HCT116 (cell line): Measurements from ENCODE around the gene FTO. TPM values are rescaled to one million over a fixed set of nuclear protein-coding genes. Genes with fewer than 3 reads are reported as not detected.

Source experiments
- ATAC-seq: fragments of 200-7000 bp; cut with Tn5 transposase; 2 replicates; pipeline ENCODE4 v1.9.1; 2020; ENCODE audit warnings: mild to moderate bottlenecking, moderate library complexity
- BruUV-seq: library from RNA; stranded (reverse); fragments of 400-500 nt; replicated peaks from 2 replicates; lab custom pipeline; 2021; lab: Mats Ljungman, UMichigan
- CTCF ChIA-PET: fragments of 300-600 bp; sonication (Branson Sonifier 250); formaldehyde crosslinking; loops from one replicate; lab custom pipeline; 2021; ENCODE audit warnings: antibody characterized with exemption; lab: Charles Lee
- POLR2A ChIA-PET: fragments of 300-600, 350-600 bp; sonication (Branson Sonifier 250); formaldehyde crosslinking; loops from one replicate; lab custom pipeline; 2021; ENCODE audit warnings: antibody characterized with exemption; lab: Charles Lee
- RAD21 ChIA-PET, 2 experiments: fragments of 300-600 bp; sonication (Branson Sonifier 250); formaldehyde crosslinking; loops; one replicate each; lab custom pipeline; 2023; ENCODE audit warnings: low total read pairs in 2 of 2; ENCODE audit not compliant: uncharacterized antibody in 2 of 2, unreplicated experiment in 2 of 2, low non-redundant PET in 1 of 2; lab: Charles Lee
- DNase-seq: peaks from one replicate; pipeline ENCODE4 v3.0.0-alpha.2; 2010; ENCODE audit warnings: low read depth, low spot score
- H2AFZ ChIP-seq: fragments of 200-600 bp; shearing (Covaris generic), sonication (generic); 2 replicates; pipeline ENCODE4 v1.6.1; 2017; ENCODE audit warnings: low read depth, mixed run types, mixed read lengths, antibody characterized with exemption, low read length; ENCODE audit not compliant: poor library complexity, severe bottlenecking
- H3K27ac ChIP-seq: 2 replicates; pipeline ENCODE4 v1.5.1; 2012; ENCODE audit warnings: low read depth, low read length
- H3K27me3 ChIP-seq: fragments of 200-600 bp; sonication (generic); 2 replicates; pipeline ENCODE4 v1.6.1; 2016; ENCODE audit warnings: mixed run types, low read length, mixed read lengths; ENCODE audit not compliant: insufficient read depth
- H3K36me3 ChIP-seq, 2 experiments: fragments of 200-500 bp in 1 of 2; fragments of 200-600 bp in 1 of 2; sonication (Bioruptor generic) in 1 of 2; sonication (generic) in 1 of 2; 2 replicates each; pipeline versions ENCODE4 v1.5.1 to v1.6.1; 2014 to 2016; ENCODE audit warnings: low read length in 2 of 2, inconsistent platforms in 1 of 2, mixed read lengths in 1 of 2, mixed run types in 1 of 2; ENCODE audit not compliant: insufficient read depth in 2 of 2, control insufficient read depth in 1 of 2
- H3K4me1 ChIP-seq, 2 experiments: fragments of 200-600 bp in 1 of 2; sonication (generic) in 1 of 2; 2 replicates each; pipeline versions ENCODE4 v1.5.1 to v1.6.1; 2012 to 2017; ENCODE audit warnings: low read length in 2 of 2, inconsistent platforms in 1 of 2, mild to moderate bottlenecking in 1 of 2, mixed read lengths in 1 of 2, mixed run types in 1 of 2, moderate library complexity in 1 of 2; ENCODE audit not compliant: insufficient read depth in 2 of 2, control insufficient read depth in 1 of 2
- H3K4me2 ChIP-seq: fragments of 200-600 bp; sonication (generic); 2 replicates; pipeline ENCODE4 v1.6.1; 2017; ENCODE audit warnings: mixed run types, low read length, mixed read lengths
- H3K4me3 ChIP-seq, 2 experiments: fragments of 200-600 bp in 1 of 2; sonication (generic) in 1 of 2; replicated peaks in 1 of 2; 2 replicates each; pipeline ENCODE4 v1.5.1; 2011 to 2016; ENCODE audit warnings: low read length in 2 of 2, control low read depth in 1 of 2, low read depth in 1 of 2, mild to moderate bottlenecking in 1 of 2, mixed read lengths in 1 of 2, mixed run types in 1 of 2
- H3K79me2 ChIP-seq: fragments of 200-600 bp; sonication (generic); 2 replicates; pipeline ENCODE4 v1.6.1; 2017; ENCODE audit warnings: mild to moderate bottlenecking, mixed run types, low read length, moderate library complexity, mixed read lengths; ENCODE audit not compliant: insufficient read depth
- H3K9ac ChIP-seq: fragments of 200-600 bp; sonication (generic); 2 replicates; pipeline ENCODE4 v1.6.1; 2016; ENCODE audit warnings: low read length, mixed read lengths
- H3K9me2 ChIP-seq: fragments of 200-600 bp; sonication (generic), shearing (Covaris generic); 2 replicates; pipeline ENCODE4 v1.6.1; 2017; ENCODE audit warnings: mixed run types, mild to moderate bottlenecking, moderate library complexity; ENCODE audit not compliant: insufficient read depth
- H3K9me3 ChIP-seq, 2 experiments: fragments of 200-500 bp in 1 of 2; fragments of 200-600 bp in 1 of 2; sonication (Bioruptor generic) in 1 of 2; sonication (generic) in 1 of 2; 2 replicates each; pipeline ENCODE4 v1.6.1; 2014 to 2017; ENCODE audit warnings: low read length in 2 of 2, mixed read lengths in 2 of 2, inconsistent platforms in 1 of 2, low read depth in 1 of 2, mild to moderate bottlenecking in 1 of 2, mixed run types in 1 of 2, moderate library complexity in 1 of 2; ENCODE audit not compliant: control insufficient read depth in 1 of 2, insufficient read depth in 1 of 2
- H4K20me1 ChIP-seq: fragments of 200-600 bp; sonication (generic), shearing (Covaris generic); 2 replicates; pipeline ENCODE4 v1.6.1; 2017; ENCODE audit warnings: mixed run types, mild to moderate bottlenecking, moderate library complexity; ENCODE audit not compliant: insufficient read depth
- CBX3 ChIP-seq: IDR thresholded peaks from 2 replicates; pipeline ENCODE4 v1.6.1; 2012; ENCODE audit warnings: low read depth
- CEBPB ChIP-seq: IDR thresholded peaks from 2 replicates; pipeline ENCODE4 v1.6.1; 2012; ENCODE audit warnings: low read depth
- EGR1 ChIP-seq: IDR thresholded peaks from 2 replicates; pipeline ENCODE4 v1.6.1; 2012; ENCODE audit warnings: low read depth
- ELF1 ChIP-seq: IDR thresholded peaks from 2 replicates; pipeline ENCODE4 v1.6.1; 2012; ENCODE audit warnings: low read depth, borderline replicate concordance
- EZH2 ChIP-seq: fragments of 200-600 bp; sonication (generic); IDR thresholded peaks from 2 replicates; pipeline ENCODE4 v1.6.1; 2017; ENCODE audit warnings: antibody characterized with exemption, mixed run types
- FOSL1 ChIP-seq: IDR thresholded peaks from 2 replicates; pipeline ENCODE4 v1.6.1; 2012; ENCODE audit warnings: low read depth
- POLR2A ChIP-seq: IDR thresholded peaks from 2 replicates; pipeline ENCODE4 v1.7.0; 2011; ENCODE audit warnings: borderline replicate concordance; ENCODE audit not compliant: insufficient read depth, insufficient read length; ENCODE audit errors: extremely low read depth
- POLR2AphosphoS5 ChIP-seq: IDR thresholded peaks from 2 replicates; pipeline ENCODE4 v1.6.1; 2011; ENCODE audit warnings: mild to moderate bottlenecking, low read depth, low read length, moderate library complexity
- RAD21 ChIP-seq: IDR thresholded peaks from 2 replicates; pipeline ENCODE4 v1.6.1; 2012; ENCODE audit warnings: low read depth, mild to moderate bottlenecking
- SIN3A ChIP-seq: IDR thresholded peaks from 2 replicates; pipeline ENCODE4 v1.6.1; 2012; ENCODE audit warnings: low read depth
- SP1 ChIP-seq: IDR thresholded peaks from 2 replicates; pipeline ENCODE4 v1.6.1; 2012; ENCODE audit warnings: low read depth
- SRF ChIP-seq: IDR thresholded peaks from 2 replicates; pipeline ENCODE4 v1.6.1; 2012; ENCODE audit warnings: low read depth
- YY1 ChIP-seq: IDR thresholded peaks from 2 replicates; pipeline ENCODE4 v1.6.1; 2011; ENCODE audit warnings: low read length, low read depth, moderate library complexity, mild to moderate bottlenecking; ENCODE audit not compliant: insufficient replicate concordance; ENCODE audit errors: extremely low read depth
- ZFX ChIP-seq: fragments of 450-650 bp; IDR thresholded peaks from 2 replicates; pipeline ENCODE4 v1.6.1; 2017
- ZNF274 ChIP-seq: fragments of 200-500 bp; sonication (Bioruptor generic); IDR thresholded peaks from 2 replicates; pipeline ENCODE4 v1.6.1; 2014; ENCODE audit warnings: mild to moderate bottlenecking, low read depth, low read length, inconsistent platforms
- intact Hi-C: fragments of 100-400 bp; cut with micrococcal nuclease; formaldehyde crosslinking; loops from 2 replicates; pipeline ENCODE4 v1.10.0; 2022
- total RNA-seq: library from RNA; stranded (reverse); gene quantifications from one replicate; pipeline ENCODE4 v1.2.1, GENCODE V29; 2021; ENCODE audit not compliant: unreplicated experiment
- TF ChIP-seq, protein P1 (sequence below): IDR thresholded peaks from 2 replicates; pipeline ENCODE4 v1.6.1; 2011; ENCODE audit warnings: mild to moderate bottlenecking, low read length, moderate library complexity; ENCODE audit not compliant: insufficient replicate concordance; ENCODE audit errors: extremely low read depth
- TF ChIP-seq, protein P2 (sequence below): IDR thresholded peaks from 2 replicates; pipeline ENCODE4 v1.6.1; 2012
- TF ChIP-seq, protein P3 (sequence below), 3 experiments: fragments of 200-600 bp in 1 of 3; sonication (generic) in 1 of 3; IDR thresholded peaks in 2 of 3; conservative IDR thresholded peaks in 1 of 3; 2 replicates each; pipeline ENCODE4 v1.5.1; 2012 to 2017; ENCODE audit warnings: low read depth in 2 of 3, low read length in 2 of 3, antibody characterized with exemption in 1 of 3, borderline replicate concordance in 1 of 3, control low read depth in 1 of 3, mild to moderate bottlenecking in 1 of 3, mixed read lengths in 1 of 3, mixed run types in 1 of 3, moderate library complexity in 1 of 3; ENCODE audit not compliant: insufficient read depth in 1 of 3
- TF ChIP-seq, protein P4 (sequence below): IDR thresholded peaks from 2 replicates; pipeline ENCODE4 v1.6.1; 2012
- TF ChIP-seq, protein P5 (sequence below): IDR thresholded peaks from 2 replicates; pipeline ENCODE4 v1.6.1; 2012; ENCODE audit warnings: low read depth

The FTO gene
- total RNA-seq, 1 experiment from 2014 or later, result 55.2 TPM

DNA sequence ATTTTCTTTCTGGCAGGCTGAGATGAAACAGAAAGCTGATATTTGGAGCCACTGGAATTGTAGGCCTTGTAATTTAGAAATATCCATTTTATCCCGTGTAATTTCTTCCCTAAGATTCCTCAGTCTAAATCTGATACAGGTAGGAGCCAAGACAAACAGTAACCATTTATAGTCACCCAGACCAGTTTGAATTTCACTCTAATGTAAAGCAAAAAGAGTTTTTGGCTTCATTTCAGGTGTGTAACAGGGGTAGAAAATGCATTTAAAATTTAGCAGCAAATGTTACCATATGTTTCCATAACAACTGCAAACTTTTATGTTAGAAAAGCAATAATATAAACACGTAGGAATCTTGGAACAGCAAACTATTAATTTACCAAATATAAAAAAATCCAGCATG lies 249.4 kb downstream of the FTO start:
- Histone ChIP-seq H3K9me2 (no peaks in the 10 kb centered on the region), H2AFZ (no peak overlapping the region), H3K79me2 (no peaks in the 10 kb centered on the region), H3K4me2 (no peak overlapping the region), H3K27ac (no peak overlapping the region), H3K27me3 (no peaks in the 10 kb centered on the region), H3K36me3 (no peaks in the 10 kb centered on the region), H3K9me3 (no peaks in the 10 kb centered on the region), H4K20me1 (no peaks in the 10 kb centered on the region), H3K9ac (no peak overlapping the region), H3K4me1 (no peaks in the 10 kb centered on the region), H3K4me3 (no peak overlapping the region)
- DNase-seq (no peak), ATAC-seq (no peak)
- POLR2A ChIA-PET, result no interaction called here
- CTCF ChIA-PET, result no interaction called here
- TF ChIP-seq, protein P1, sequence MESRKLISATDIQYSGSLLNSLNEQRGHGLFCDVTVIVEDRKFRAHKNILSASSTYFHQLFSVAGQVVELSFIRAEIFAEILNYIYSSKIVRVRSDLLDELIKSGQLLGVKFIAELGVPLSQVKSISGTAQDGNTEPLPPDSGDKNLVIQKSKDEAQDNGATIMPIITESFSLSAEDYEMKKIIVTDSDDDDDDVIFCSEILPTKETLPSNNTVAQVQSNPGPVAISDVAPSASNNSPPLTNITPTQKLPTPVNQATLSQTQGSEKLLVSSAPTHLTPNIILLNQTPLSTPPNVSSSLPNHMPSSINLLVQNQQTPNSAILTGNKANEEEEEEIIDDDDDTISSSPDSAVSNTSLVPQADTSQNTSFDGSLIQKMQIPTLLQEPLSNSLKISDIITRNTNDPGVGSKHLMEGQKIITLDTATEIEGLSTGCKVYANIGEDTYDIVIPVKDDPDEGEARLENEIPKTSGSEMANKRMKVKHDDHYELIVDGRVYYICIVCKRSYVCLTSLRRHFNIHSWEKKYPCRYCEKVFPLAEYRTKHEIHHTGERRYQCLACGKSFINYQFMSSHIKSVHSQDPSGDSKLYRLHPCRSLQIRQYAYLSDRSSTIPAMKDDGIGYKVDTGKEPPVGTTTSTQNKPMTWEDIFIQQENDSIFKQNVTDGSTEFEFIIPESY, result no peak
- TF ChIP-seq SRF, result no peak
- no peak for TF ChIP-seq YY1
- no peak for TF ChIP-seq POLR2AphosphoS5
- TF ChIP-seq EZH2, result no peak
- no peak for TF ChIP-seq SP1
- TF ChIP-seq RAD21, result no peak
- no peak for TF ChIP-seq POLR2A
- no peak for TF ChIP-seq ELF1
- TF ChIP-seq, protein P2, sequence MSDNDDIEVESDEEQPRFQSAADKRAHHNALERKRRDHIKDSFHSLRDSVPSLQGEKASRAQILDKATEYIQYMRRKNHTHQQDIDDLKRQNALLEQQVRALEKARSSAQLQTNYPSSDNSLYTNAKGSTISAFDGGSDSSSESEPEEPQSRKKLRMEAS, result no peak
- TF ChIP-seq, protein P3, sequence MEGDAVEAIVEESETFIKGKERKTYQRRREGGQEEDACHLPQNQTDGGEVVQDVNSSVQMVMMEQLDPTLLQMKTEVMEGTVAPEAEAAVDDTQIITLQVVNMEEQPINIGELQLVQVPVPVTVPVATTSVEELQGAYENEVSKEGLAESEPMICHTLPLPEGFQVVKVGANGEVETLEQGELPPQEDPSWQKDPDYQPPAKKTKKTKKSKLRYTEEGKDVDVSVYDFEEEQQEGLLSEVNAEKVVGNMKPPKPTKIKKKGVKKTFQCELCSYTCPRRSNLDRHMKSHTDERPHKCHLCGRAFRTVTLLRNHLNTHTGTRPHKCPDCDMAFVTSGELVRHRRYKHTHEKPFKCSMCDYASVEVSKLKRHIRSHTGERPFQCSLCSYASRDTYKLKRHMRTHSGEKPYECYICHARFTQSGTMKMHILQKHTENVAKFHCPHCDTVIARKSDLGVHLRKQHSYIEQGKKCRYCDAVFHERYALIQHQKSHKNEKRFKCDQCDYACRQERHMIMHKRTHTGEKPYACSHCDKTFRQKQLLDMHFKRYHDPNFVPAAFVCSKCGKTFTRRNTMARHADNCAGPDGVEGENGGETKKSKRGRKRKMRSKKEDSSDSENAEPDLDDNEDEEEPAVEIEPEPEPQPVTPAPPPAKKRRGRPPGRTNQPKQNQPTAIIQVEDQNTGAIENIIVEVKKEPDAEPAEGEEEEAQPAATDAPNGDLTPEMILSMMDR (IDR thresholded peaks at IDR 0.05 in 2 of 3, conservative IDR thresholded peaks at IDR 0.05 in 1 of 3; ENCODE audit: borderline replicate concordance in 1 of 3, insufficient read depth in 1 of 3, low read depth in 2 of 3, low read length in 2 of 3), result no peak
- TF ChIP-seq, protein P4, sequence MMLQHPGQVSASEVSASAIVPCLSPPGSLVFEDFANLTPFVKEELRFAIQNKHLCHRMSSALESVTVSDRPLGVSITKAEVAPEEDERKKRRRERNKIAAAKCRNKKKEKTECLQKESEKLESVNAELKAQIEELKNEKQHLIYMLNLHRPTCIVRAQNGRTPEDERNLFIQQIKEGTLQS, result no peak
- TF ChIP-seq, protein P5, sequence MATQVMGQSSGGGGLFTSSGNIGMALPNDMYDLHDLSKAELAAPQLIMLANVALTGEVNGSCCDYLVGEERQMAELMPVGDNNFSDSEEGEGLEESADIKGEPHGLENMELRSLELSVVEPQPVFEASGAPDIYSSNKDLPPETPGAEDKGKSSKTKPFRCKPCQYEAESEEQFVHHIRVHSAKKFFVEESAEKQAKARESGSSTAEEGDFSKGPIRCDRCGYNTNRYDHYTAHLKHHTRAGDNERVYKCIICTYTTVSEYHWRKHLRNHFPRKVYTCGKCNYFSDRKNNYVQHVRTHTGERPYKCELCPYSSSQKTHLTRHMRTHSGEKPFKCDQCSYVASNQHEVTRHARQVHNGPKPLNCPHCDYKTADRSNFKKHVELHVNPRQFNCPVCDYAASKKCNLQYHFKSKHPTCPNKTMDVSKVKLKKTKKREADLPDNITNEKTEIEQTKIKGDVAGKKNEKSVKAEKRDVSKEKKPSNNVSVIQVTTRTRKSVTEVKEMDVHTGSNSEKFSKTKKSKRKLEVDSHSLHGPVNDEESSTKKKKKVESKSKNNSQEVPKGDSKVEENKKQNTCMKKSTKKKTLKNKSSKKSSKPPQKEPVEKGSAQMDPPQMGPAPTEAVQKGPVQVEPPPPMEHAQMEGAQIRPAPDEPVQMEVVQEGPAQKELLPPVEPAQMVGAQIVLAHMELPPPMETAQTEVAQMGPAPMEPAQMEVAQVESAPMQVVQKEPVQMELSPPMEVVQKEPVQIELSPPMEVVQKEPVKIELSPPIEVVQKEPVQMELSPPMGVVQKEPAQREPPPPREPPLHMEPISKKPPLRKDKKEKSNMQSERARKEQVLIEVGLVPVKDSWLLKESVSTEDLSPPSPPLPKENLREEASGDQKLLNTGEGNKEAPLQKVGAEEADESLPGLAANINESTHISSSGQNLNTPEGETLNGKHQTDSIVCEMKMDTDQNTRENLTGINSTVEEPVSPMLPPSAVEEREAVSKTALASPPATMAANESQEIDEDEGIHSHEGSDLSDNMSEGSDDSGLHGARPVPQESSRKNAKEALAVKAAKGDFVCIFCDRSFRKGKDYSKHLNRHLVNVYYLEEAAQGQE, result no peak
- TF ChIP-seq ZFX, result no peak
- TF ChIP-seq FOSL1, result no peak
- TF ChIP-seq CEBPB, result no peak
- no peak for TF ChIP-seq CBX3
- TF ChIP-seq SIN3A, result no peak
- TF ChIP-seq ZNF274, result no peak
- TF ChIP-seq EGR1, result no peak
- no TSS peak for BruUV-seq
- RAD21 ChIA-PET, result no interaction called here
- intact Hi-C loops, result no loop called here
